Panc1 (cell line): Measurements from ENCODE around the gene HPS5.

ENCODE experiments used
- CTCF ChIP-seq: fragments of 450-650 bp; IDR thresholded peaks from 2 replicates; pipeline ENCODE4 v1.5.1; 2017; ENCODE audit warnings: mild to moderate bottlenecking
- POLR2AphosphoS5 ChIP-seq: IDR thresholded peaks from 2 replicates; pipeline ENCODE4 v1.6.1; 2012; ENCODE audit warnings: mild to moderate bottlenecking, low read depth, low read length, moderate library complexity
- REST ChIP-seq, 2 experiments: IDR thresholded peaks; 2 replicates each; pipeline ENCODE4 v1.6.1; 2011 to 2012; ENCODE audit warnings: low read depth in 2 of 2, control low read depth in 1 of 2, low read length in 1 of 2, mild to moderate bottlenecking in 1 of 2, moderate library complexity in 1 of 2; ENCODE audit not compliant: insufficient read depth in 1 of 2
- TCF7L2 ChIP-seq: IDR thresholded peaks from 2 replicates; pipeline ENCODE4 v1.6.1; 2011; ENCODE audit warnings: mild to moderate bottlenecking, low read depth, low read length, inconsistent platforms

- TF ChIP-seq CTCF, result no peak
- TF ChIP-seq TCF7L2, result no peak
- TF ChIP-seq POLR2AphosphoS5, result no peak
- TF ChIP-seq REST (IDR thresholded peaks at IDR 0.05; ENCODE audit: insufficient read depth in 1 of 2, low read depth in 2 of 2, low read length in 1 of 2), result no peak
These were observed 57.9 kb downstream of the HPS5 start for GRCh38 chr11:18264035-18264434.
